Neural progenitor cell (in vitro differentiated cells): ENCODE results near the gene UBC.

Experiments
- CTCF ChIP-seq: fragments of 200-600 bp; sonication (generic); IDR thresholded peaks from 2 replicates; pipeline ENCODE4 v1.5.1; 2017; ENCODE audit warnings: antibody characterized with exemption, mild to moderate bottlenecking
- EZH2 ChIP-seq: fragments of 200-600 bp; sonication (generic); IDR thresholded peaks from 2 replicates; pipeline ENCODE4 v1.6.1; 2017; ENCODE audit warnings: antibody characterized with exemption, mild to moderate bottlenecking, moderate library complexity

GRCh38 chr12:124868252-124869058 is 46.0 kb downstream of the UBC start:
- TF ChIP-seq EZH2 (no peak), CTCF (no peak)
